SK-N-SH (cell line): ENCODE results near the gene RAD51B. TPM values are rescaled to one million over a fixed set of nuclear protein-coding genes. Genes with fewer than 3 reads are reported as not detected.
A peak's percentile ranks its signal among the peaks of the same experiment; 100 is the strongest.

Experiments
- CTCF ChIA-PET: fragments of 300-600, 350-600 bp; formaldehyde crosslinking; extraction: SDS; loops from one replicate; lab custom pipeline; 2021; lab: Yijun Ruan, JAX
- POLR2A ChIA-PET: fragments of 350-600 bp; sonication (Branson Sonifier 250); formaldehyde crosslinking; extraction: SDS; loops from one replicate; lab custom pipeline; 2020; ENCODE audit warnings: antibody characterized with exemption, inconsistent platforms; lab: Yijun Ruan, JAX
- DNase-seq: peaks from one replicate; pipeline ENCODE4 v3.0.0; 2012
- H2AFZ ChIP-seq: fragments of 200-600 bp; sonication (generic); 2 replicates; pipeline ENCODE4 v1.8.1; 2016; ENCODE audit warnings: antibody characterized with exemption, mild to moderate bottlenecking, low read depth
- H3F3A ChIP-seq: fragments of 200-600 bp; sonication (generic); replicated peaks from 2 replicates; pipeline ENCODE3; 2016; ENCODE audit warnings: antibody characterized with exemption, mild to moderate bottlenecking; ENCODE audit not compliant: insufficient read depth
- H3K27ac ChIP-seq, 2 experiments: fragments of 200-500 bp in 1 of 2; fragments of 200-600 bp in 1 of 2; sonication (Bioruptor generic) in 1 of 2; sonication (generic), shearing (Covaris generic) in 1 of 2; 2 replicates each; pipeline versions ENCODE4 v1.5.1 to v1.6.1; 2014 to 2016; ENCODE audit warnings: low read depth in 2 of 2, inconsistent platforms in 1 of 2, low read length in 1 of 2, mild to moderate bottlenecking in 1 of 2, mixed read lengths in 1 of 2
- H3K27me3 ChIP-seq: fragments of 200-600 bp; sonication (generic), shearing (Covaris generic); 2 replicates; pipeline ENCODE4 v1.6.1; 2016; ENCODE audit warnings: mixed run types; ENCODE audit not compliant: insufficient read depth
- H3K36me3 ChIP-seq, 2 experiments: fragments of 200-500 bp in 1 of 2; fragments of 200-600 bp in 1 of 2; sonication (Bioruptor generic) in 1 of 2; sonication (generic) in 1 of 2; replicated peaks in 1 of 2; 2 replicates each; pipeline versions ENCODE3 to v1.5.1; 2014 to 2016; ENCODE audit warnings: low read length in 1 of 2, mild to moderate bottlenecking in 1 of 2; ENCODE audit not compliant: insufficient read depth in 2 of 2, control insufficient read depth in 1 of 2
- H3K4me1 ChIP-seq, 2 experiments: fragments of 200-500 bp in 1 of 2; fragments of 200-600 bp in 1 of 2; sonication (Bioruptor generic) in 1 of 2; sonication (generic), shearing (Covaris generic) in 1 of 2; 2 replicates each; pipeline versions ENCODE4 v1.5.1 to v1.6.1; 2014 to 2016; ENCODE audit warnings: low read depth in 1 of 2, low read length in 1 of 2, mixed run types in 1 of 2; ENCODE audit not compliant: insufficient read depth in 2 of 2, control insufficient read depth in 1 of 2
- H3K4me2 ChIP-seq: fragments of 200-600 bp; sonication (generic), shearing (Covaris generic); 2 replicates; pipeline ENCODE4 v1.6.1; 2017; ENCODE audit warnings: mixed run types
- H3K4me3 ChIP-seq, 2 experiments: fragments of 200-500 bp in 1 of 2; fragments of 200-600 bp in 1 of 2; sonication (Bioruptor generic) in 1 of 2; sonication (generic), shearing (Covaris generic) in 1 of 2; 2 replicates each; pipeline versions ENCODE4 v1.5.1 to v1.8.1; 2014 to 2016; ENCODE audit warnings: low read depth in 2 of 2, inconsistent platforms in 1 of 2, low read length in 1 of 2, mild to moderate bottlenecking in 1 of 2, mixed read lengths in 1 of 2, moderate library complexity in 1 of 2
- H3K79me2 ChIP-seq: fragments of 200-600 bp; sonication (generic); 2 replicates; pipeline ENCODE4 v1.8.1; 2017; ENCODE audit warnings: mild to moderate bottlenecking; ENCODE audit not compliant: insufficient read depth
- H3K9ac ChIP-seq: fragments of 200-600 bp; sonication (generic); 2 replicates; pipeline ENCODE4 v1.6.1; 2017; ENCODE audit warnings: mixed run types
- H3K9me2 ChIP-seq: fragments of 200-600 bp; sonication (generic); 2 replicates; pipeline ENCODE4 v1.6.1; 2017; ENCODE audit warnings: mixed run types
- H3K9me3 ChIP-seq: fragments of 200-600 bp; sonication (generic); 2 replicates; pipeline ENCODE4 v1.6.1; 2017; ENCODE audit warnings: mixed run types, mild to moderate bottlenecking, moderate library complexity
- H4K20me1 ChIP-seq: fragments of 200-600 bp; sonication (generic); 2 replicates; pipeline ENCODE4 v1.6.1; 2017; ENCODE audit warnings: mild to moderate bottlenecking, mixed run types; ENCODE audit not compliant: insufficient read depth
- CTCF ChIP-seq: fragments of 200-600 bp; sonication (generic); IDR thresholded peaks from 2 replicates; pipeline ENCODE4 v1.6.1; 2017; ENCODE audit warnings: antibody characterized with exemption, mild to moderate bottlenecking, moderate library complexity
- ELF1 ChIP-seq: IDR thresholded peaks from 2 replicates; pipeline ENCODE4 v1.4.0; 2012
- EP300 ChIP-seq, 2 experiments: IDR thresholded peaks; 2 replicates each; pipeline versions ENCODE4 v1.4.0 to v1.6.1; 2012; ENCODE audit warnings: borderline replicate concordance in 1 of 2, low read depth in 1 of 2, low read length in 1 of 2
- EZH2phosphoT487 ChIP-seq: fragments of 200-600 bp; sonication (generic); IDR thresholded peaks from 2 replicates; pipeline ENCODE4 v1.6.1; 2017; ENCODE audit warnings: low read depth, mixed run types, mild to moderate bottlenecking, antibody characterized with exemption, moderate library complexity, borderline replicate concordance
- FOXJ3 ChIP-seq: sonication (generic); formaldehyde crosslinking; IDR thresholded peaks from 2 replicates; pipeline ENCODE4 v1.5.1; 2020; ENCODE audit warnings: mild to moderate bottlenecking, missing genetic modification reagents
- GABPA ChIP-seq: IDR thresholded peaks from 2 replicates; pipeline ENCODE4 v1.4.0; 2012; ENCODE audit warnings: low read depth, mild to moderate bottlenecking
- GATA2 ChIP-seq: sonication (generic); formaldehyde crosslinking; IDR thresholded peaks from 2 replicates; pipeline ENCODE4 v1.5.0; 2020; ENCODE audit warnings: mild to moderate bottlenecking, missing genetic modification reagents
- MAX ChIP-seq: IDR thresholded peaks from 2 replicates; pipeline ENCODE4 v1.4.0; 2012; ENCODE audit warnings: low read depth
- MXI1 ChIP-seq: IDR thresholded peaks from 2 replicates; pipeline ENCODE4 v1.6.1; 2012; ENCODE audit warnings: mild to moderate bottlenecking, low read depth, low read length, improper control_type of control experiment
- NFIC ChIP-seq: IDR thresholded peaks from 2 replicates; pipeline ENCODE4 v1.4.0; 2012; ENCODE audit warnings: borderline replicate concordance
- POLR2AphosphoS5 ChIP-seq: IDR thresholded peaks from 2 replicates; pipeline ENCODE4 v1.6.1; 2012; ENCODE audit warnings: low read depth, low read length
- RAD21 ChIP-seq: IDR thresholded peaks from 2 replicates; pipeline ENCODE4 v1.6.1; 2012; ENCODE audit warnings: mild to moderate bottlenecking, low read length
- RCOR1 ChIP-seq: fragments of 150-350 bp; IDR thresholded peaks from 2 replicates; pipeline ENCODE4 v1.6.1; 2017; ENCODE audit warnings: antibody characterized with exemption, low read length
- REST ChIP-seq: IDR thresholded peaks from 2 replicates; pipeline ENCODE4 v1.6.1; 2012; ENCODE audit warnings: mild to moderate bottlenecking, low read depth, low read length, moderate library complexity
- RFX5 ChIP-seq: IDR thresholded peaks from 2 replicates; pipeline ENCODE4 v1.6.1; 2012; ENCODE audit warnings: mild to moderate bottlenecking, improper control_type of control experiment, low read length
- TAF1 ChIP-seq: IDR thresholded peaks from 2 replicates; pipeline ENCODE4 v1.6.1; 2012; ENCODE audit warnings: low read depth, mild to moderate bottlenecking, low read length, moderate library complexity, borderline replicate concordance
- TCF12 ChIP-seq: IDR thresholded peaks from 2 replicates; pipeline ENCODE4 v1.4.0; 2012
- USF2 ChIP-seq: fragments of 150-350 bp; IDR thresholded peaks from 2 replicates; pipeline ENCODE4 v1.6.1; 2017; ENCODE audit warnings: antibody characterized with exemption, low read length, low read depth, borderline replicate concordance
- YY1 ChIP-seq: IDR thresholded peaks from 2 replicates; pipeline ENCODE4 v1.4.0; 2012; ENCODE audit warnings: low read depth, mild to moderate bottlenecking
- ZBTB33 ChIP-seq: IDR thresholded peaks from 2 replicates; pipeline ENCODE4 v1.4.0; 2012; ENCODE audit warnings: low read depth, borderline replicate concordance
- WGBS: methylation state at CpG from one replicate; pipeline ENCODE4 v1.1.6; 2017; ENCODE audit warnings: low lambda C conversion rate; 5-methylcytosine and 5-hydroxymethylcytosine counted together
- polyA plus RNA-seq, 3 experiments: library from polyadenylated mRNA; depleted of rRNA; stranded (reverse); fragments of >200 nt; gene quantifications; 2 replicates each; pipeline ENCODE4 v1.2.3, GENCODE V29; 2012

The RAD51B gene
- polyA plus RNA-seq, 1 of the 3 experiments (the other 2 are of a cell fraction), result 6.0 TPM

GRCh38 chr14:68255693-68256178, 436.2 kb downstream of the RAD51B start (continued):
- TF ChIP-seq MXI1, result no peak
- TF ChIP-seq FOXJ3 (CRISPR knock-in tag), result no peak
- TF ChIP-seq GABPA, result no peak
- TF ChIP-seq CTCF, result no peak
- peak in 1 of 2 experiments; percentile 49; a peak in 1 of 4 replicates for TF ChIP-seq EP300 (IDR thresholded peaks at IDR 0.05; ENCODE audit: borderline replicate concordance in 1 of 2, low read depth in 1 of 2, low read length in 1 of 2)
- no peak for TF ChIP-seq ZBTB33
- TF ChIP-seq TCF12, result peak; percentile 73
- TF ChIP-seq ELF1, result no peak
- TF ChIP-seq RAD21, result no peak
- no peak for TF ChIP-seq REST
- no peak for TF ChIP-seq EZH2phosphoT487
- TF ChIP-seq GATA2 (CRISPR knock-in tag), result no peak
- TF ChIP-seq RCOR1, result no peak
- TF ChIP-seq, all 33 proteins: peak for 7

- H3F3A ChIP-seq, result peaks cover 13% of the 10 kb centered on the region
- no peaks in the 10 kb centered on the region for H3K79me2 ChIP-seq
- no peaks in the 10 kb centered on the region for H3K9me3 ChIP-seq
- no peaks in the 10 kb centered on the region for H3K27me3 ChIP-seq
- no peaks in the 10 kb centered on the region for H3K36me3 ChIP-seq
- no peak overlapping the region for H3K4me2 ChIP-seq
- CTCF ChIA-PET, result interaction anchor here (1.8 kb wide), 1 partner anchor 558 kb away, joined by 5 read pairs; no protein-coding TSS in a partner anchor
- no peak for DNase-seq
- H3K9ac ChIP-seq, result no peak overlapping the region
- peaks cover 5 to 18% of the 10 kb centered on the region in 2 experiments; a peak in 3 of 4 replicates for H3K4me1 ChIP-seq
- no peaks in the 10 kb centered on the region for H4K20me1 ChIP-seq
- no peak overlapping the region for H3K27ac ChIP-seq
- WGBS, result 96% methylated on average over 4 of the region's 4 CpGs
- H2AFZ ChIP-seq, result no peak overlapping the region
- no peak overlapping the region for H3K4me3 ChIP-seq
- TF ChIP-seq NFIC, result no peak
- TF ChIP-seq TCF12, result no peak
- TF ChIP-seq FOXJ3 (CRISPR knock-in tag), result no peak
- TF ChIP-seq RFX5, result no peak
- no peak for TF ChIP-seq ELF1
- no peak for TF ChIP-seq MAX
- TF ChIP-seq POLR2AphosphoS5, result no peak
- no peak for TF ChIP-seq GATA2 (CRISPR knock-in tag)
- TF ChIP-seq YY1, result no peak
- no peak for TF ChIP-seq GABPA
- no peak for TF ChIP-seq TAF1
- TF ChIP-seq USF2, result no peak
- POLR2A ChIA-PET, result no interaction called here
- H3K9me2 ChIP-seq, result no peaks in the 10 kb centered on the region
Observed at GRCh38 chr14:68257969-68258368, 438.4 kb downstream of the RAD51B start.
